Stimulated activated CD4-positive, alpha-beta T cell treated with anti-CD3 and anti-CD28 coated beads, Interleukin-12 subunit alpha, Interleukin-12 subunit beta, amount 100 ng/mL, for 24 hours (primary cell): ENCODE results near the gene TTLL9.
"Not testable (repeated sequence)": the region's sequence is repeated elsewhere in the genome, so short reads cannot be mapped to it uniquely, and the experiment has no call there.

Source experiments
- DNase-seq, 2 experiments: peaks; one replicate each; pipeline ENCODE4 v3.0.0-alpha.2; 2020; ENCODE audit warnings: low read depth in 2 of 2

TTLL9 gene

GRCh38 chr20:31917962-31918412 lies 47.6 kb downstream of the TTLL9 start:
- not testable (repeated sequence) for DNase-seq

DNA sequence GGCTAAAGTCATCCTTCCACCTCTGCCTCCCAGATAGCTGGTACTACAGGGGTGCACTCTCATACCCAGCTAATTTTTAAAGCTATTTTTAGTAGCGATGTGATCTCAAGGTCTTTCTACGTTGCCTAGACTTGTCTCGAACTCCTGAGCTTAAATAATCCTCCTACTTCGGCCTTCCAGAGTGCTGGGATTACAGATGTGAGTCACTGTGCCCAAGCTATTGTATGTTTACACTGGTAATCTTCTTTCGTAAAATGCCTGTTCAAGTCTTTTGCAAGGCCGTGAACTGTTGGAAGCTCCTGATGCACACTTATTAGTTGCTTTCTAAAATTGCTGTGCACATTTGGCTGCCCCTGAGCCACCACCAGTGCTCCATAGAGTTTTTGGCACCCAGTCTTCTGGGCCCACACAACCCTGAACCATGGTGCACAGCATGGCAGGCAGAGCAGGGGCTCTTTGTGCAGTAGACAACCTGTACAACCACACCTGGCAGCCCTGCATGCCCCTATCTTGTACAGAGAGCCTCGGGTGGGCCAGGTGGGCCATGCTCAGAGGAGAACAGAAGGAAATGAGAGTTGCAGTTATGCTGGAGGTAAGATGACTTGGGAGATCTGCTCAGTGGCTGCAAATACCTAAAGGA lies 48.2 kb downstream of the TTLL9 start:
- no peak for DNase-seq

GRCh38 chr20:31919410-31920155 lies 49.1 kb downstream of the TTLL9 start:
- DNase-seq = no peak

DNA sequence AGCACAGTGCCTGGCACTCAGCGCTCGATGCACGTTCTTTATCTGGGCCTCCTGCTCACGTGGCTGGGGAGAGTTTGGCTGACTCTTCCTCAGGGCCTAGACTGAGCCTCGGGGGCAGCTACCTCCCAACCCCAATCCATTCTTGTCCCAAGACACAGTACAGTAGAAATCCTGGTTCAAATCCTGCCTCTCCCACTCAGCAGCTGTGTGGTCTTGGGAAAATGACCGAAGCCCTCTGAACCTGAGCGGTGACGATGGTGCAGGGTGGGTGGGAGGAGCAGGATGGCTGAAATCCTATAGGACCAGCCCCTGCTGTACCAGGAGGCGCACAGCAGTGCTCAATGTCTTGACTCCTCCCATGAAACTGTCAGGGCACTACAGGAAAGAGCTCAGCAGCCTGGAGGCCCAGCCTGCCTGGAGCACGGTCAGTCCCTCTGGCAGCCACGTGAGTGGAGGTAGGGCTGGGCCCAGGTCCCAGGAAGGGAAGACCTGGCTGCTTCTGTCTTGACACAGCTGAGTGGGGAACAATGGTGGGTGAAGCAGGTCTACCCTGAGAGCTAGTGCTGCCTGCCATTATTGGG lies 49.9 kb downstream of the TTLL9 start:
- DNase-seq = no peak

- DNase-seq = not testable (repeated sequence)
Measured at GRCh38 chr20:31921480-31921879, 51.0 kb downstream of the TTLL9 start.

DNA sequence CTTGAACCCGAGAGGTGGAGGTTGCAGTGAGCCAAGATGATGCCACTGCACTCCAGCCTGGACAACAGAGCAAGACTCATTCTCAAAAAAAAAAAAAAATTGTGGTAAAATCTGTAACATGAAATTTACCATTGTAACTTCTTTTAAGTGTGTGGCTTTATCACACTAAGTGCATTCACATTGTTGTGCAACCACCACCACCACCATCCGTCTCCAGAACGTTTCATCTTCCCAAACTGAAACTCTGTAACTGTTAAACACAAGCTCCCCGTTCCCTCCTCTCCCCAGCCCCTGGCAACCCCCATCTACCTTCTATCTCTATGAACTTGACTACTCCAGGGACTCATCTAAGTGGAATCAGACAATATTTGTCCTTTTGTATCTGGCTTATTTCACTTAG lies 51.7 kb downstream of the TTLL9 start:
- no peak for DNase-seq

GRCh38 chr20:31922588-31922987 lies 52.2 kb downstream of the TTLL9 start:
- DNase-seq = no peak

DNA sequence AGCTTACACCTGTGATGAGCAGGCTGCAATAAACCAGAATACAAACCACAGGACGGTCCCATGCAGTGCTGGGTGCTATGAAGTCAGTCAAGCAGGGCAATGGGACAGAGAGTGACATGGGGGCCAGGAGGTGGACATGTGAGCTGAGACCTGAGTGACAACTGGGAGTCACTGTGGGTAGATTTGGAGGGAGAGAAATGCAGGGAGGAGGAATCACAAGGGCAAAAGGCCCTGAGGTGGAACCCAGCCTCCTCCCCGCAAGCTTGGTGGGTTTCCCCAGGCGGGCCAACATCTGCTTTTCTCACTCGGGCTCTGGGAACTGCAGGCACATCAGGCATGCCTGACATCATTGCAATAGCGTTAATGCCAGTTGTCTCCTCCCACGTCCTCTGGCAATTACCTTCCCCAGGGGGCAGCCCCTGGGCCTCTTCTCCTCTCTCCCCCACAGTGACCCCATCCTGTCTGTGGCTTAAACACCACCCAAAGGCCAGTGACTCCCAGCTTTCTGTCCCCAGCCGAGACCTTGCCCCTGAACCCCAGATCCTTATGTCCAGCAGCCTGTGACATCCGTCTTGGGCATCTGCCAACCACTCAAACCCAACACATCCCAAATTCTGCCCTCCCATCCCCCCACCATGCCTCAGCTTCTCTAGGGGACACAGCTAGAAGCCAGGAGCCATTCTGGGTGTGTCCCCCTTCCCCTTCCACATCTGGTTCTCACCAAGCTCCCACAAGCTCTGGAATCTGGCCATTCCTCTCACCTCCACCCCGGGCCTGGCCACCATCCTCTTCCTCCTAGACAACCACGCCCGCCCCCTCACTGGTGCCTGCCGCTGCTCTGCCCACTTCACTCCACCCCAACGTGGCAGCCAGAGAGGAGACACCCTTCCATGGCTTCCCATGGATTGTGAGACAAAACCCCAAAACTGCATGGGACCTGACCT lies 53.2 kb downstream of the TTLL9 start:
- no peak for DNase-seq

GRCh38 chr20:31924561-31924960 lies 54.1 kb downstream of the TTLL9 start:
- DNase-seq = no peak

- DNase-seq = no peak
Measured at GRCh38 chr20:31925631-31926030, 55.2 kb downstream of the TTLL9 start.

DNA sequence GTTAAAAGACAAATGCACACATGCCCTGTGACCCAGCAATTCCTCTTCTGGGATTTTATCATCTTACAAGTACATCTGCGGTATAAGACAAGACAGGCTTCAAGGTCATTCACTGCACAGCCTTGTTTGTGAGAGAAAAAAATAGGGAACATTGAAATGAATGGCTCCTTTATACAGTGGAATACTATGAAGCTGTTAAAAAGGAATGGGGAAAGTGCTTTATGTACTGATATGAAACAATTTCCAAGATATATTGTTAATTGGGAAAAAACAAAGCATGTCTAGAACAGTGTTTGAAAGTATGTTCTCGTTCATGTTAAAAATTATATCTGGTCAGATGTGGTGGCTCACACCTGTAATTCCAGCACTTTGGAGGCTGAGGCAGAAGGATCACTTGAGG lies 56.1 kb downstream of the TTLL9 start:
- no peak for DNase-seq

DNA sequence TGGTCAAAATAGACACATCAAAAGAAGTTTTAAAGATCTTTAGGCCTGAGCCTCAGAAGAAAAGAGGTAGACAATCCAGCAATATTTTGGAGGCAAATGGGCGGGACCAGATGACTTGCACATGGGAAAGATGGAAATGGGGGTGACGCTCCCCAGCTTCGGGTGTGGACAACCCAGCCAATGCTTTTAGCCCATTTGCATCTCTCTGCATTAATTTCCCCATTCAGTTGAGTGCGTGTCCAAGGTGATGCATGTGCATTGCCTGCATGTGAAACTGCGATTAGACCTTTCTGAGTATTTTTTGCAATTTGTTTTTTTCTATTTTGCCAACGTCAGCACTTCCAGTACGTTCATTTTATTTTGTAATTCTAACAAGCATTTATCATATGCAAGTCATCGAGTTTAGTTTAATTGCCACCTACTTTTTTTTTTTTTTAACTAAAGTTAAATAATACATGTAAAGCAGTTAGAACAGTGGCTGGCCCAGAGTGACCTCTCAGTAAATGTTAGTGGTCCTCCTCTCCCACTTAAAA lies 57.3 kb downstream of the TTLL9 start:
- DNase-seq = no peak

GRCh38 chr20:31929631-31930030 lies 59.2 kb downstream of the TTLL9 start:
- DNase-seq = not testable (repeated sequence)

GRCh38 chr20:31930779-31931178 lies 60.3 kb downstream of the TTLL9 start:
- no peak for DNase-seq

DNA sequence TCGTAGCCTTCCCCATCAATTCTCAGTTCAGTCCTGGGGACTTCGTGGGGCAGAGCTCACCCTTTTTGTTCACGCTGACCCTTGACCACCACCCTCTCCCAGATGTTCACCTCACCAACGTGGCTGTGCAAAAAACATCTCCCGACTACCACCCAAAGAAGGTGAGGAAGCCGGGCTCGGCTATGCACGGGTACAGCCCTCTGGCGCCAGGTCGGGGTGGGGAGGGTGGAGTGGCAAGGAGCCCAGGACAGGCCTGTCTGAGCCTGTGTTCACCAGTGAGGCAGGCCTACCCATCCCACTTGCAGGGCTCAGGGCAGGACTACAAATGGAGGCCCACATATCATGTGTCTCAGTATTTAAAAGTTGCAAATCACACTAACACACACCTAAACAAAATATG lies 63.3 kb downstream of the TTLL9 start:
- DNase-seq = no peak

- DNase-seq = no peak
Measured at GRCh38 chr20:31934491-31934890, 64.1 kb downstream of the TTLL9 start.

GRCh38 chr20:31934968-31935764 lies 64.7 kb downstream of the TTLL9 start:
- no peak for DNase-seq

DNA sequence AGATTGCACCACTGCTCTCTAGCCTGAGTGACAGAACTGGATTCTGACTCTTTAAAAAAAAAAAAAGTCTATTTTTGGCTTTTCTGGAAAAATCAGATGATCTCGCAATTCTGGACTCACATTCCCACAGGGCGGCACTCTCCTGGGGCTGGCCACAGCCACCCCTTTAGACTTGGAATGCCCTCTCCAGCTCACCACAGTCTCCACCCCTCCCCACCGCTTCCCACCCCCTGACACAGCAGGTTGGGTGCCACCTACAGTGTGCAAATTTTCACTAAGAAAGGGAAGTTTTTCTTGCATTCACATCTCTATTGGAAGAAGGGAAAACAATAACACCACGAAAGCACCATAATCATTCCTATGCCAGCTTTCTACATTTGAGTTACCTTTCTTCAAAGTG lies 66.0 kb downstream of the TTLL9 start:
- DNase-seq = no peak

- no peak for DNase-seq
Measured at GRCh38 chr20:31937820-31938219, 67.4 kb downstream of the TTLL9 start.

GRCh38 chr20:31939661-31940060 lies 69.2 kb downstream of the TTLL9 start:
- no peak for DNase-seq

DNA sequence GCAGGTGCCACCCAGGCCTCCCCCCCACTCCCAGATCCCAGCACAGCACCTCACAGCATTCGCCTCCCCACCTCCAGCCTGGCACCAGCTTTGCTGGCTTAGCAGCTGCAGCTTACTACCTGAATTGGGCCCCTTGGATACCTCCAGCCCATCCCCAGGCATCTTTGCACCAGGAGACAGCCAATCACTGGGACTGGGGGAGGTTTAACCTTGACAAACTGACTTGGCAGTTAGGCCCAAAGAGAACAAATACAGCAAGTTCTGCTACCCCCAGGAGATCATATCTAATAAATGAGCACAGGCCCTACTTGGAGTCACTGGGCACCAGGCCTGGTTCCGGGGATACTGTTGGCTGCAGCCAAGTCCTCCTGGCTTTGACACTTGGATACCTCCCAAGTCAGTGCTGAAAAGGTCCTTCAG lies 72.6 kb downstream of the TTLL9 start:
- no peak for DNase-seq
